Neural cell (in vitro differentiated cells): ENCODE results near the gene PTGER3. TPM values are rescaled to one million over a fixed set of nuclear protein-coding genes. Genes with fewer than 3 reads are reported as not detected.

Experiments used
- H2AFZ ChIP-seq: fragments of 200-600, 300-800 bp; sonication (generic), shearing (Covaris generic); 2 replicates; pipeline ENCODE4 v1.6.0; 2014; ENCODE audit warnings: low read depth, mild to moderate bottlenecking, antibody characterized with exemption, low read length, moderate library complexity
- H3F3A ChIP-seq: fragments of 200-600 bp; shearing (Covaris generic); 2 replicates; pipeline ENCODE4 v1.6.1; 2016; ENCODE audit warnings: mild to moderate bottlenecking, moderate library complexity, mixed read lengths, antibody characterized with exemption, low read length; ENCODE audit not compliant: insufficient read depth, poor library complexity, severe bottlenecking
- H3K27ac ChIP-seq: fragments of 200-600, 300-800 bp; sonication (generic), shearing (Covaris generic); 2 replicates; pipeline ENCODE4 v1.5.1; 2014; ENCODE audit warnings: mild to moderate bottlenecking, low read length, moderate library complexity
- H3K27me3 ChIP-seq: fragments of 300-800, 200-600 bp; sonication (generic), shearing (Covaris generic); 2 replicates; pipeline ENCODE4 v1.6.0; 2014; ENCODE audit warnings: mild to moderate bottlenecking, low read depth, low read length, moderate library complexity; ENCODE audit not compliant: insufficient read depth
- H3K36me3 ChIP-seq: fragments of 300-800, 200-600 bp; sonication (generic), shearing (Covaris generic); 2 replicates; pipeline ENCODE4 v1.5.1; 2014; ENCODE audit warnings: mild to moderate bottlenecking, antibody characterized with exemption, low read length, moderate library complexity; ENCODE audit not compliant: insufficient read depth
- H3K4me2 ChIP-seq: fragments of 300-800, 200-600 bp; sonication (generic), shearing (Covaris generic); 2 replicates; pipeline ENCODE4 v1.6.0; 2014; ENCODE audit warnings: mild to moderate bottlenecking, low read length
- H3K4me3 ChIP-seq: fragments of 300-800, 200-600 bp; sonication (generic), shearing (Covaris generic); 2 replicates; pipeline ENCODE4 v1.5.1; 2014; ENCODE audit warnings: mild to moderate bottlenecking, low read length, moderate library complexity
- H3K79me2 ChIP-seq: fragments of 200-600 bp; shearing (Covaris generic); replicated peaks from 2 replicates; pipeline ENCODE4 v1.6.0; 2014; ENCODE audit warnings: mild to moderate bottlenecking, low read length, moderate library complexity; ENCODE audit not compliant: insufficient read depth
- H3K9ac ChIP-seq: fragments of 300-800, 200-600 bp; sonication (generic), shearing (Covaris generic); 2 replicates; pipeline ENCODE4 v1.6.1; 2016; ENCODE audit warnings: mild to moderate bottlenecking, low read length, mixed read lengths
- H3K9me2 ChIP-seq: fragments of 200-600 bp; shearing (Covaris generic); 2 replicates; pipeline ENCODE4 v1.6.1; 2016; ENCODE audit warnings: mild to moderate bottlenecking, low read length, mixed read lengths; ENCODE audit not compliant: insufficient read depth
- H3K9me3 ChIP-seq: fragments of 200-600, 300-800 bp; sonication (generic), shearing (Covaris generic); 2 replicates; pipeline ENCODE4 v1.6.1; 2016; ENCODE audit warnings: mild to moderate bottlenecking, mixed run types, low read length, moderate library complexity, mixed read lengths
- H4K20me1 ChIP-seq: fragments of 200-600 bp; shearing (Covaris generic); 2 replicates; pipeline ENCODE4 v1.6.1; 2016; ENCODE audit warnings: mild to moderate bottlenecking, mixed run types; ENCODE audit not compliant: insufficient read depth
- EP300 ChIP-seq: fragments of 450-650 bp; conservative IDR thresholded peaks from 2 replicates; pipeline ENCODE4 v1.6.1; 2014; ENCODE audit warnings: antibody characterized with exemption, mild to moderate bottlenecking, moderate library complexity; ENCODE audit not compliant: poor library complexity, severe bottlenecking
- EZH2 ChIP-seq: fragments of 200-600, 300-800 bp; shearing (Covaris generic), sonication (generic); IDR thresholded peaks from 2 replicates; pipeline ENCODE4 v1.6.1; 2014; ENCODE audit warnings: antibody characterized with exemption, low read length, borderline replicate concordance, mild to moderate bottlenecking; ENCODE audit not compliant: insufficient read depth, poor library complexity, severe bottlenecking
- MXI1 ChIP-seq: fragments of 450-650 bp; conservative IDR thresholded peaks from 2 replicates; pipeline ENCODE4 v1.6.1; 2014; ENCODE audit warnings: antibody characterized with exemption, mild to moderate bottlenecking; ENCODE audit not compliant: poor library complexity, severe bottlenecking
- POLR2AphosphoS5 ChIP-seq: IDR thresholded peaks from 2 replicates; pipeline ENCODE4 v1.6.1; 2012
- RAD21 ChIP-seq: fragments of 450-650 bp; conservative IDR thresholded peaks from 2 replicates; pipeline ENCODE4 v1.6.1; 2014; ENCODE audit warnings: antibody characterized with exemption, mild to moderate bottlenecking, moderate library complexity
- REST ChIP-seq: IDR thresholded peaks from 2 replicates; pipeline ENCODE4 v1.6.1; 2012; ENCODE audit warnings: borderline replicate concordance
- SMC3 ChIP-seq: fragments of 450-650 bp; conservative IDR thresholded peaks from 2 replicates; pipeline ENCODE4 v1.6.1; 2014; ENCODE audit warnings: antibody characterized with exemption, mild to moderate bottlenecking, moderate library complexity; ENCODE audit not compliant: poor library complexity
- TAF1 ChIP-seq: IDR thresholded peaks from 2 replicates; pipeline ENCODE4 v1.6.1; 2012; ENCODE audit warnings: low read depth
- polyA plus RNA-seq: library from polyadenylated mRNA; depleted of rRNA; stranded (reverse); fragments of >200 nt; gene quantifications from 2 replicates; pipeline ENCODE4 v1.2.3, GENCODE V29; 2014
- TF ChIP-seq, protein P1 (sequence below): fragments of 450-650 bp; IDR thresholded peaks from 2 replicates; pipeline ENCODE4 v1.5.1; 2014; ENCODE audit warnings: antibody characterized with exemption, mild to moderate bottlenecking, moderate library complexity; ENCODE audit not compliant: poor library complexity, severe bottlenecking

The PTGER3 gene
- polyA plus RNA-seq, 1 donor from 2014 or later, result 1.7 TPM

DNA sequence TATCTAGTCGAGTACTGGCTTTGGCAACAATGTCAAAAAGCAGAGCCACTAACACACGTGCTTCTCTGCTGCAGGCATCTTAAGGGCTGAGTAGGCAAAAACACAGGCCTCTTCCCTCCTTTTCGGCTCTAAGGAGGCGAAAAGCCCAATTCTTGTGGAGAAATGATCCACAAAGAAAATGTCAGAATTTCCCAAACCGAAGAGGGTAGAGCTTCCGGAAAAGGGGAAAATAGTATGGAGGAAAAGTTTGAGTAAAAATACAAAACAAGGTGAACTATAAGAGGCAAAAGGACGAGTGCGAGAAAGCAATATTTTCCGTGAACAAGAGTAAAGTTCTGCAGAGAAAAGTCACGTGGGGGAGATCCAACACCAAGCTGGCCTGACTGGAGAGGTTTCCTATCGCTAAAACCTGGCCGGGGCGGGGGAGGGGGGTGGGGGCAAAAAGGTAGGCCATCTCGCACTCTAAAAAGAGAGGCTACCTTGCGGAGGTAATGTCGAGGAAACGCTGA lies 32.7 kb upstream of the PTGER3 start:
- peak overlapping the region; percentile 84 for H3K27ac ChIP-seq
- no peaks in the 10 kb centered on the region for H3K9me2 ChIP-seq
- H3K4me3 ChIP-seq, result peak overlapping the region; percentile 81
- peak overlapping the region; percentile 88 for H2AFZ ChIP-seq
- peaks cover 36% of the 10 kb centered on the region for H3K79me2 ChIP-seq
- no peak for TF ChIP-seq RAD21
- TF ChIP-seq POLR2AphosphoS5, result no peak
- no peak for TF ChIP-seq TAF1
- no peak for TF ChIP-seq EP300
- TF ChIP-seq, protein P1, sequence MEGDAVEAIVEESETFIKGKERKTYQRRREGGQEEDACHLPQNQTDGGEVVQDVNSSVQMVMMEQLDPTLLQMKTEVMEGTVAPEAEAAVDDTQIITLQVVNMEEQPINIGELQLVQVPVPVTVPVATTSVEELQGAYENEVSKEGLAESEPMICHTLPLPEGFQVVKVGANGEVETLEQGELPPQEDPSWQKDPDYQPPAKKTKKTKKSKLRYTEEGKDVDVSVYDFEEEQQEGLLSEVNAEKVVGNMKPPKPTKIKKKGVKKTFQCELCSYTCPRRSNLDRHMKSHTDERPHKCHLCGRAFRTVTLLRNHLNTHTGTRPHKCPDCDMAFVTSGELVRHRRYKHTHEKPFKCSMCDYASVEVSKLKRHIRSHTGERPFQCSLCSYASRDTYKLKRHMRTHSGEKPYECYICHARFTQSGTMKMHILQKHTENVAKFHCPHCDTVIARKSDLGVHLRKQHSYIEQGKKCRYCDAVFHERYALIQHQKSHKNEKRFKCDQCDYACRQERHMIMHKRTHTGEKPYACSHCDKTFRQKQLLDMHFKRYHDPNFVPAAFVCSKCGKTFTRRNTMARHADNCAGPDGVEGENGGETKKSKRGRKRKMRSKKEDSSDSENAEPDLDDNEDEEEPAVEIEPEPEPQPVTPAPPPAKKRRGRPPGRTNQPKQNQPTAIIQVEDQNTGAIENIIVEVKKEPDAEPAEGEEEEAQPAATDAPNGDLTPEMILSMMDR, result no peak
- TF ChIP-seq MXI1, result peak; percentile 85
- TF ChIP-seq REST, result no peak
- TF ChIP-seq EZH2, result no peak
- H3K4me2 ChIP-seq, result peak overlapping the region; percentile 88
- H3K9me3 ChIP-seq, result no peaks in the 10 kb centered on the region
- H3K9ac ChIP-seq, result peak overlapping the region; percentile 84
- H4K20me1 ChIP-seq, result no peaks in the 10 kb centered on the region
- H3K27me3 ChIP-seq, result no peaks in the 10 kb centered on the region
- no peaks in the 10 kb centered on the region for H3F3A ChIP-seq
- no peaks in the 10 kb centered on the region for H3K36me3 ChIP-seq

GRCh38 chr1:71074681-71075080 lies 27.1 kb upstream of the PTGER3 start:
- H3K36me3 ChIP-seq, result peaks cover 13% of the 10 kb centered on the region
- H3F3A ChIP-seq, result no peaks in the 10 kb centered on the region
- TF ChIP-seq EP300 (no peak), RAD21 (no peak), REST (no peak), SMC3 (no peak)
- TF ChIP-seq, protein P1, result no peak
- no peak overlapping the region for H3K9ac ChIP-seq
- no peaks in the 10 kb centered on the region for H4K20me1 ChIP-seq
- peaks cover 22% of the 10 kb centered on the region for H3K79me2 ChIP-seq
- no peaks in the 10 kb centered on the region for H3K9me2 ChIP-seq
- no peaks in the 10 kb centered on the region for H3K27me3 ChIP-seq
- H3K4me2 ChIP-seq, result no peak overlapping the region
- no peak overlapping the region for H3K4me3 ChIP-seq
- no peak overlapping the region for H3K27ac ChIP-seq
- no peak overlapping the region for H2AFZ ChIP-seq
- no peaks in the 10 kb centered on the region for H3K9me3 ChIP-seq
